Endothelial cell of umbilical vein (primary cell): ENCODE results near the gene DKKL1. TPM values are rescaled to one million over a fixed set of nuclear protein-coding genes. Genes with fewer than 3 reads are reported as not detected.

Source experiments
- BruUV-seq: library from RNA; stranded (reverse); fragments of 400-500 nt; replicated peaks from 2 replicates; lab custom pipeline; 2021; lab: Mats Ljungman, UMichigan
- CTCF ChIA-PET: fragments of 300-600, 350-600 bp; sonication (Branson Sonifier 250); formaldehyde crosslinking; loops from one replicate; lab custom pipeline; 2021; ENCODE audit warnings: antibody characterized with exemption, inconsistent platforms; lab: Charles Lee
- POLR2A ChIA-PET: fragments of 300-600, 350-600 bp; sonication (Branson Sonifier 250); formaldehyde crosslinking; loops from one replicate; lab custom pipeline; 2021; ENCODE audit warnings: antibody characterized with exemption, inconsistent platforms; lab: Charles Lee
- DNase-seq: peaks from one replicate; pipeline ENCODE4 v3.0.0-alpha.2; 2011; ENCODE audit warnings: low read depth, low spot score
- FAIRE-seq: peaks from 2 replicates; lab custom pipeline; 2011; peaks lifted over from hg19 to GRCh38; lab: Jason Lieb, UNC
- H2AFZ ChIP-seq: 2 replicates; pipeline ENCODE4 v1.6.0; 2012; ENCODE audit warnings: low read depth, low read length, control low read depth, inconsistent platforms
- H3K27ac ChIP-seq: 2 replicates; pipeline ENCODE4 v1.5.1; 2011; ENCODE audit warnings: low read depth, mild to moderate bottlenecking, control low read depth, low read length, moderate library complexity; ENCODE audit not compliant: insufficient read depth
- H3K27me3 ChIP-seq, 2 experiments: 2 replicates each; pipeline versions ENCODE4 v1.6.0 to v1.6.1; 2011; ENCODE audit warnings: low read length in 2 of 2, mixed read lengths in 1 of 2; ENCODE audit not compliant: control insufficient read depth in 2 of 2, insufficient read depth in 2 of 2
- H3K36me3 ChIP-seq, 2 experiments: 2 replicates in 1 of 2; 3 replicates in 1 of 2; pipeline ENCODE4 v1.5.1; 2011; ENCODE audit warnings: low read length in 2 of 2, mild to moderate bottlenecking in 1 of 2, moderate library complexity in 1 of 2; ENCODE audit not compliant: control insufficient read depth in 2 of 2, insufficient read depth in 2 of 2; ENCODE audit errors: extremely low read depth in 1 of 2
- H3K4me1 ChIP-seq: 3 replicates; pipeline ENCODE4 v1.5.1; 2011; ENCODE audit warnings: mild to moderate bottlenecking, low read length; ENCODE audit not compliant: control insufficient read depth, insufficient read depth; ENCODE audit errors: extremely low read depth
- H3K4me2 ChIP-seq: 2 replicates; pipeline ENCODE4 v1.6.1; 2011; ENCODE audit warnings: low read length, control low read depth, mixed read lengths; ENCODE audit not compliant: insufficient read depth
- H3K4me3 ChIP-seq, 3 experiments: fragments of 200-600 bp in 1 of 3; sonication (generic), shearing (Covaris generic) in 1 of 3; replicated peaks in 1 of 3; 2 replicates each; pipeline ENCODE4 v1.5.1; 2011 to 2016; ENCODE audit warnings: control low read depth in 3 of 3, low read length in 3 of 3, mild to moderate bottlenecking in 2 of 3, inconsistent platforms in 1 of 3, low read depth in 1 of 3, moderate library complexity in 1 of 3; ENCODE audit not compliant: insufficient read depth in 1 of 3
- H3K79me2 ChIP-seq: 2 replicates; pipeline ENCODE4 v1.6.0; 2012; ENCODE audit warnings: low read length, inconsistent platforms; ENCODE audit not compliant: control insufficient read depth, insufficient read depth
- H3K9ac ChIP-seq: replicated peaks from 2 replicates; pipeline ENCODE3; 2011; ENCODE audit warnings: low read length, control low read depth; ENCODE audit not compliant: insufficient read depth; ENCODE audit errors: extremely low read depth
- H3K9me1 ChIP-seq: replicated peaks from 3 replicates; pipeline ENCODE4 v1.6.0; 2011; ENCODE audit warnings: mild to moderate bottlenecking, low read length; ENCODE audit not compliant: control insufficient read depth, insufficient read depth; ENCODE audit errors: extremely low read depth
- H3K9me3 ChIP-seq: replicated peaks from 2 replicates; pipeline ENCODE4 v1.5.1; 2012; ENCODE audit warnings: low read length, inconsistent platforms; ENCODE audit not compliant: control insufficient read depth, insufficient read depth
- H4K20me1 ChIP-seq: replicated peaks from 2 replicates; pipeline ENCODE3; 2011; ENCODE audit warnings: mild to moderate bottlenecking, low read length; ENCODE audit not compliant: control insufficient read depth, insufficient read depth; ENCODE audit errors: extremely low read depth
- EZH2 ChIP-seq: IDR thresholded peaks from 2 replicates; pipeline ENCODE4 v1.6.1; 2012; ENCODE audit warnings: borderline replicate concordance, low read depth, mild to moderate bottlenecking, moderate library complexity, low read length, inconsistent platforms; ENCODE audit not compliant: severe bottlenecking
- FOS ChIP-seq: IDR thresholded peaks from 2 replicates; pipeline ENCODE4 v1.6.1; 2011; ENCODE audit warnings: mild to moderate bottlenecking, low read length, moderate library complexity, borderline replicate concordance; ENCODE audit not compliant: insufficient read depth
- GATA2 ChIP-seq: IDR thresholded peaks from 2 replicates; pipeline ENCODE4 v1.7.0; 2011; ENCODE audit warnings: low read depth, mild to moderate bottlenecking, moderate library complexity, mixed read lengths, low read length; ENCODE audit not compliant: insufficient read length, insufficient read depth
- JUN ChIP-seq: IDR thresholded peaks from 2 replicates; pipeline ENCODE4 v1.6.1; 2011; ENCODE audit warnings: borderline replicate concordance, low read depth; ENCODE audit not compliant: insufficient read length, insufficient read depth
- MAX ChIP-seq: IDR thresholded peaks from 2 replicates; pipeline ENCODE4 v1.6.1; 2011; ENCODE audit not compliant: insufficient read depth, insufficient read length
- MYC ChIP-seq: IDR thresholded peaks from one replicate; pipeline ENCODE4 v1.6.1; 2011; ENCODE audit warnings: mild to moderate bottlenecking, low read depth, low read length
- POLR2A ChIP-seq: IDR thresholded peaks from 2 replicates; pipeline ENCODE4 v1.6.1; 2012; ENCODE audit warnings: low read depth, mild to moderate bottlenecking, control low read depth, low read length
- POLR2AphosphoS5 ChIP-seq: IDR thresholded peaks from 2 replicates; pipeline ENCODE4 v1.6.1; 2012; ENCODE audit warnings: low read depth, mild to moderate bottlenecking, control low read depth, low read length, moderate library complexity; ENCODE audit not compliant: insufficient read depth
- dilution Hi-C: fragments of 300-500 bp; cut with MboI; formaldehyde crosslinking; loops from one replicate; pipeline ENCODE4 v1.15.0; 2019; ENCODE audit warnings: low sequenced_read_pairs; ENCODE audit not compliant: extremely low pct_ligation_motif_present
- intact Hi-C: fragments of 100-400 bp; cut with micrococcal nuclease; formaldehyde crosslinking; loops from one replicate; pipeline ENCODE4 v1.10.0; 2022
- polyA plus RNA-seq, 4 experiments: library from polyadenylated mRNA; depleted of rRNA in 3 of 4; stranded (reverse) in 3 of 4; unstranded in 1 of 4; fragments of >200 nt; gene quantifications; 2 replicates each; pipeline versions ENCODE4 v1.2.1 to v1.2.3, GENCODE V29; 2011 to 2012; ENCODE audit warnings: missing spikeins in 1 of 4
- total RNA-seq: library from RNA; stranded (reverse); gene quantifications from 2 replicates; pipeline ENCODE4 v1.2.3, GENCODE V29; 2021
- TF ChIP-seq, protein P1 (sequence below), 2 donors: IDR thresholded peaks; 1 replicate in 1 of 2; 2 replicates in 1 of 2; pipeline ENCODE4 v1.5.1; 2011; ENCODE audit warnings: low read length in 2 of 2, mild to moderate bottlenecking in 2 of 2, moderate library complexity in 2 of 2, control low read depth in 1 of 2, inconsistent platforms in 1 of 2, low read depth in 1 of 2; ENCODE audit not compliant: insufficient read depth in 1 of 2; ENCODE audit errors: extremely low read depth in 1 of 2

DKKL1 gene
- total and polyA plus RNA-seq, 2 donors (not counting 3 experiments of a cell fraction or from before 2014, with no cell fraction given), result 0.21 TPM; not detected in 1

GRCh38 chr19:49380391-49380790, 16.7 kb downstream of the DKKL1 start:
- CTCF ChIA-PET, result interaction anchor here (1.4 to 1.8 kb wide), 2 partner anchors 63 to 154 kb away, joined by 3 to 7 read pairs; no protein-coding TSS in a partner anchor
- H3K4me3 ChIP-seq, result no peak overlapping the region
- H3K36me3 ChIP-seq, result no peaks in the 10 kb centered on the region
- no peaks in the 10 kb centered on the region for H3K9me3 ChIP-seq
- TF ChIP-seq, protein P1, sequence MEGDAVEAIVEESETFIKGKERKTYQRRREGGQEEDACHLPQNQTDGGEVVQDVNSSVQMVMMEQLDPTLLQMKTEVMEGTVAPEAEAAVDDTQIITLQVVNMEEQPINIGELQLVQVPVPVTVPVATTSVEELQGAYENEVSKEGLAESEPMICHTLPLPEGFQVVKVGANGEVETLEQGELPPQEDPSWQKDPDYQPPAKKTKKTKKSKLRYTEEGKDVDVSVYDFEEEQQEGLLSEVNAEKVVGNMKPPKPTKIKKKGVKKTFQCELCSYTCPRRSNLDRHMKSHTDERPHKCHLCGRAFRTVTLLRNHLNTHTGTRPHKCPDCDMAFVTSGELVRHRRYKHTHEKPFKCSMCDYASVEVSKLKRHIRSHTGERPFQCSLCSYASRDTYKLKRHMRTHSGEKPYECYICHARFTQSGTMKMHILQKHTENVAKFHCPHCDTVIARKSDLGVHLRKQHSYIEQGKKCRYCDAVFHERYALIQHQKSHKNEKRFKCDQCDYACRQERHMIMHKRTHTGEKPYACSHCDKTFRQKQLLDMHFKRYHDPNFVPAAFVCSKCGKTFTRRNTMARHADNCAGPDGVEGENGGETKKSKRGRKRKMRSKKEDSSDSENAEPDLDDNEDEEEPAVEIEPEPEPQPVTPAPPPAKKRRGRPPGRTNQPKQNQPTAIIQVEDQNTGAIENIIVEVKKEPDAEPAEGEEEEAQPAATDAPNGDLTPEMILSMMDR (IDR thresholded peaks at IDR 0.05; ENCODE audit: extremely low read depth in 1 of 2, insufficient read depth in 1 of 2, low read depth in 1 of 2, low read length in 2 of 2), result no peak
- no peak for TF ChIP-seq EZH2
- no peak for TF ChIP-seq JUN
- no peak for TF ChIP-seq FOS
- no peak for TF ChIP-seq POLR2AphosphoS5
- TF ChIP-seq GATA2, result no peak
- no peak for TF ChIP-seq POLR2A
- TF ChIP-seq MYC, result no peak
- TF ChIP-seq MAX, result no peak
- no peaks in the 10 kb centered on the region for H3K79me2 ChIP-seq
- intact Hi-C loops (no loop called here), dilution Hi-C loops (no loop called here)
- FAIRE-seq, result no peak
- no peak overlapping the region for H3K4me2 ChIP-seq
- no TSS peak for BruUV-seq
- no peak overlapping the region for H2AFZ ChIP-seq
- peaks cover 4 to 5% of the 10 kb centered on the region in 2 experiments for H3K27me3 ChIP-seq
- H3K9ac ChIP-seq, result no peak overlapping the region
- H3K27ac ChIP-seq, result no peak overlapping the region
- no peaks in the 10 kb centered on the region for H3K4me1 ChIP-seq
- POLR2A ChIA-PET, result no interaction called here
- no peaks in the 10 kb centered on the region for H3K9me1 ChIP-seq
- no peaks in the 10 kb centered on the region for H4K20me1 ChIP-seq
- no peak for DNase-seq
